HG03159 (cell line): ENCODE data around the gene TBC1D22A.

Experiments
- ATAC-seq: cut with Tn5 transposase; IDR thresholded peaks from one replicate; pipeline ENCODE4 v1.9.1; 2021; ENCODE audit warnings: mild to moderate bottlenecking, moderate library complexity; ENCODE audit not compliant: unreplicated experiment

The TBC1D22A gene

GRCh38 chr22:47063071-47063509 is 300.6 kb downstream of the TBC1D22A start:
- no peak for ATAC-seq

GRCh38 chr22:47063606-47064005 is 301.2 kb downstream of the TBC1D22A start:
- ATAC-seq, result no peak

GRCh38 chr22:47064016-47064415 is 301.6 kb downstream of the TBC1D22A start:
- no peak for ATAC-seq

GRCh38 chr22:47064416-47064815 is 302.0 kb downstream of the TBC1D22A start:
- no peak for ATAC-seq

- ATAC-seq, result no peak
Observed at GRCh38 chr22:47065756-47066615, 303.5 kb downstream of the TBC1D22A start.

GRCh38 chr22:47066616-47066905 is 304.1 kb downstream of the TBC1D22A start:
- no peak for ATAC-seq

GRCh38 chr22:47067321-47067890 is 305.0 kb downstream of the TBC1D22A start:
- ATAC-seq, result no peak

- ATAC-seq, result no peak
Observed at GRCh38 chr22:47067911-47068625, 305.6 kb downstream of the TBC1D22A start.

- no peak for ATAC-seq
Observed at GRCh38 chr22:47068626-47068996, 306.2 kb downstream of the TBC1D22A start.

GRCh38 chr22:47069270-47069669 is 306.8 kb downstream of the TBC1D22A start:
- ATAC-seq, result no peak

- ATAC-seq, result no peak
Observed at GRCh38 chr22:47071078-47071806, 308.8 kb downstream of the TBC1D22A start.

- ATAC-seq, result no peak
Observed at GRCh38 chr22:47071807-47072641, 309.6 kb downstream of the TBC1D22A start.

GRCh38 chr22:47072642-47072967 is 310.2 kb downstream of the TBC1D22A start:
- no peak for ATAC-seq

GRCh38 chr22:47073075-47073474 is 310.6 kb downstream of the TBC1D22A start:
- ATAC-seq, result no peak

- ATAC-seq, result no peak
Observed at GRCh38 chr22:47074105-47074504, 311.7 kb downstream of the TBC1D22A start.

GRCh38 chr22:47075568-47075967 is 313.1 kb downstream of the TBC1D22A start:
- ATAC-seq, result no peak

GRCh38 chr22:47076758-47077157 is 314.3 kb downstream of the TBC1D22A start:
- no peak for ATAC-seq

GRCh38 chr22:47080100-47080499 is 317.6 kb downstream of the TBC1D22A start:
- ATAC-seq, result no peak

GRCh38 chr22:47082505-47082904 is 320.1 kb downstream of the TBC1D22A start:
- ATAC-seq, result no peak

GRCh38 chr22:47083379-47083986 is 321.0 kb downstream of the TBC1D22A start:
- ATAC-seq, result no peak
